Trophoblast cell (in vitro differentiated cells and primary cell): Measurements from ENCODE around the gene MAPK8IP2.

Source experiments
- DNase-seq, 2 donors: peaks; one replicate each; pipeline ENCODE4 v3.0.0-alpha.2; 2016
- H2AFZ ChIP-seq: 2 replicates; pipeline ENCODE4 v1.6.1; 2013; ENCODE audit warnings: low read length, moderate library complexity, mild to moderate bottlenecking; ENCODE audit not compliant: insufficient read depth, poor library complexity
- H2AK5ac ChIP-seq: 2 replicates; pipeline ENCODE4 v1.6.1; 2013; ENCODE audit warnings: mild to moderate bottlenecking, low read length
- H2BK120ac ChIP-seq: 2 replicates; pipeline ENCODE4 v1.6.1; 2013; ENCODE audit warnings: low read length, mild to moderate bottlenecking, moderate library complexity; ENCODE audit not compliant: insufficient read depth, poor library complexity
- H2BK12ac ChIP-seq: 2 replicates; pipeline ENCODE4 v1.6.1; 2013; ENCODE audit warnings: mild to moderate bottlenecking, low read length, moderate library complexity
- H2BK5ac ChIP-seq: 2 replicates; pipeline ENCODE4 v1.6.1; 2013; ENCODE audit warnings: low read length, low read depth, moderate library complexity, mild to moderate bottlenecking; ENCODE audit not compliant: poor library complexity
- H3K14ac ChIP-seq: 2 replicates; pipeline ENCODE4 v1.6.1; 2013; ENCODE audit warnings: mild to moderate bottlenecking, low read length
- H3K18ac ChIP-seq: 2 replicates; pipeline ENCODE4 v1.6.1; 2013; ENCODE audit warnings: mild to moderate bottlenecking, low read length
- H3K23ac ChIP-seq: 2 replicates; pipeline ENCODE4 v1.6.1; 2013; ENCODE audit warnings: low read length
- H3K27ac ChIP-seq: 2 replicates; pipeline ENCODE4 v1.5.1; 2013; ENCODE audit warnings: low read depth, mild to moderate bottlenecking, inconsistent platforms, low read length, moderate library complexity
- H3K27me3 ChIP-seq: 2 replicates; pipeline ENCODE4 v1.6.1; 2013; ENCODE audit warnings: inconsistent platforms, mild to moderate bottlenecking, low read length, moderate library complexity; ENCODE audit not compliant: insufficient read depth
- H3K36me3 ChIP-seq, 2 experiments: 1 replicate in 1 of 2; 2 replicates in 1 of 2; pipeline ENCODE4 v1.6.1; 2013; ENCODE audit warnings: low read length in 2 of 2, mild to moderate bottlenecking in 2 of 2, moderate library complexity in 1 of 2; ENCODE audit not compliant: insufficient read depth in 2 of 2, control insufficient read depth in 1 of 2
- H3K4ac ChIP-seq: 2 replicates; pipeline ENCODE4 v1.6.1; 2013; ENCODE audit warnings: low read depth, mild to moderate bottlenecking, low read length, moderate library complexity
- H3K4me1 ChIP-seq, 2 experiments: 1 replicate in 1 of 2; 2 replicates in 1 of 2; pipeline ENCODE4 v1.6.1; 2013; ENCODE audit warnings: low read length in 2 of 2, mild to moderate bottlenecking in 2 of 2, moderate library complexity in 1 of 2; ENCODE audit not compliant: insufficient read depth in 2 of 2, control insufficient read depth in 1 of 2
- H3K4me2 ChIP-seq: 2 replicates; pipeline ENCODE4 v1.6.1; 2013; ENCODE audit warnings: inconsistent platforms, mild to moderate bottlenecking, low read length, moderate library complexity
- H3K4me3 ChIP-seq: 2 replicates; pipeline ENCODE4 v1.5.1; 2013; ENCODE audit warnings: mild to moderate bottlenecking, low read depth, low read length, inconsistent platforms
- H3K79me1 ChIP-seq: one replicate; pipeline ENCODE4 v1.6.1; 2013; ENCODE audit warnings: low read length
- H3K79me2 ChIP-seq: 2 replicates; pipeline ENCODE4 v1.6.1; 2013; ENCODE audit warnings: low read length, mild to moderate bottlenecking; ENCODE audit not compliant: control insufficient read depth, insufficient read depth, poor library complexity
- H3K9ac ChIP-seq: 2 replicates; pipeline ENCODE4 v1.6.1; 2013; ENCODE audit warnings: mild to moderate bottlenecking, low read length
- H3K9me3 ChIP-seq: 2 replicates; pipeline ENCODE4 v1.6.1; 2013; ENCODE audit warnings: low read depth, mild to moderate bottlenecking, control low read depth, inconsistent platforms, low read length; ENCODE audit not compliant: insufficient read depth
- H4K12ac ChIP-seq: 2 replicates; pipeline ENCODE4 v1.6.1; 2013; ENCODE audit warnings: low read depth, mild to moderate bottlenecking, low read length, moderate library complexity
- H4K8ac ChIP-seq: 2 replicates; pipeline ENCODE4 v1.6.1; 2013; ENCODE audit warnings: low read depth, mild to moderate bottlenecking, low read length, moderate library complexity
- H4K91ac ChIP-seq: one replicate; pipeline ENCODE4 v1.6.1; 2013; ENCODE audit warnings: low read depth, mild to moderate bottlenecking, low read length, moderate library complexity
- WGBS: extraction: QIAGEN DNeasy Blood & Tissue Kit; methylation state at CpG from one replicate; pipeline ENCODE4 v1.1.7; 2013; ENCODE audit warnings: missing lambda C conversion rate; ENCODE audit not compliant: insufficient read length, insufficient coverage; ENCODE audit errors: extremely low coverage; 5-methylcytosine and 5-hydroxymethylcytosine counted together

Gene MAPK8IP2

GRCh38 chr22:50597097-50597496, 3.5 kb upstream of the MAPK8IP2 start:
- Histone ChIP-seq H3K14ac (no peak overlapping the region), H3K23ac (no peak overlapping the region)
- no CpG with 5 or more reads among the region's 5 CpGs for WGBS

GRCh38 chr22:50599816-50600455, 657 bp upstream of the MAPK8IP2 start:
- no CpG with 5 or more reads among the region's 52 CpGs for WGBS

More at GRCh38 chr22:50597097-50597496, 3.5 kb upstream of the MAPK8IP2 start:
- no peak overlapping the region for H3K4me3 ChIP-seq
- peaks cover 12% of the 10 kb centered on the region for H3K27me3 ChIP-seq
- no peak for DNase-seq
- H2AFZ ChIP-seq = no peak overlapping the region
- peaks cover 2% of the 10 kb centered on the region for H3K9me3 ChIP-seq
- no peak overlapping the region for H2BK5ac ChIP-seq
- no peak overlapping the region for H4K8ac ChIP-seq
- H2BK12ac ChIP-seq = no peak overlapping the region
- H3K79me2 ChIP-seq = no peaks in the 10 kb centered on the region
- peaks cover 3 to 4% of the 10 kb centered on the region in 2 experiments for H3K4me1 ChIP-seq
- H3K4ac ChIP-seq = no peak overlapping the region
- no peak overlapping the region for H3K4me2 ChIP-seq
- H3K9ac ChIP-seq = no peak overlapping the region
- no peak overlapping the region for H2BK120ac ChIP-seq
- H2AK5ac ChIP-seq = no peak overlapping the region
- H3K79me1 ChIP-seq = no peaks in the 10 kb centered on the region
- peaks cover 0 to 2% of the 10 kb centered on the region in 2 experiments for H3K36me3 ChIP-seq
- no peak overlapping the region for H4K12ac ChIP-seq
- no peak overlapping the region for H3K18ac ChIP-seq
- H3K27ac ChIP-seq = no peak overlapping the region
- H4K91ac ChIP-seq = no peak overlapping the region

DNA sequence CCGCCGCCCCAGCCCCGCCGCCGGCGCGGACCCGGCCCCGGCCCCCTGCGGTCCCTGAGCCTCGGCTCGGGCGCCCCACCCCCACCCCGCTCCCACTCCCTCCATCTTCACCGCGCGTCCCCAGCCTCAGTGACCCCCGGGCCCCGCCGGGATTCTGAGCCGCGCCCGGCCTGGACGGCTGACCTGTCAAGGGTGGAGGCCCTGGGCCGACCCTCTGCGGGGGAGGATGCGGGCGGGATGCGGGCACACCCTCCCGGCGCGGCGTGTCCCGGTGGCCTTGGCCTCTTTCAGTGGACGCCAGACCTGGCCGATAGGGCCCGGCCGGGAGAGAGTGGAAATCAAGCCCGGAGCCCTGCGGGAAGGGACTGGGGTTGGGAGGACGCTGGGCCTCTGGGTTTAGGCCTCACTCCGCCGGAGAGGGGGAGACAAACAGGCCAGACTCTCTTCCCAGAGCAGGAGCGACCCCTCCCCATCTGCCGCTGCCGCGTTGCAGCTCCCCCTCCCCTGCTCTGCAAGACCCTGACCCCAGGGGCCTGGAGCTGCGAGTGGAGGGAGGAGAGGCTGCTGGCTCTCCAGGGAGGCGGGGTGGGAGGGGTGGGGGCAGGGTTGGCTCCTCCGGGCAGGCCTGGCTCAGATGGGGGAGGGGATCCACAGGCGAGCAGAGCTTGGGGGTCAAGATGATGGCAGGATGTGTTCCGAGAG, 525 bp downstream of the MAPK8IP2 start:
- H3K36me3 ChIP-seq = peaks cover 0 to 2% of the 10 kb centered on the region in 2 experiments
- no peak overlapping the region for H4K12ac ChIP-seq
- H2BK120ac ChIP-seq = no peak overlapping the region
- no peak overlapping the region for H2AFZ ChIP-seq
- no CpG with 5 or more reads among the region's 52 CpGs for WGBS
- no peak overlapping the region for H3K23ac ChIP-seq
- H2AK5ac ChIP-seq = no peak overlapping the region
- H3K14ac ChIP-seq = no peak overlapping the region
- H3K4me1 ChIP-seq = peaks cover 3 to 4% of the 10 kb centered on the region in 2 experiments
- peaks cover 3% of the 10 kb centered on the region for H3K9me3 ChIP-seq
- DNase-seq = peak; percentile 83 to 90
- no peak overlapping the region for H3K4me3 ChIP-seq
- H3K27me3 ChIP-seq = peaks cover 19% of the 10 kb centered on the region
- peak overlapping the region; percentile 32 for H3K4me2 ChIP-seq
- no peak overlapping the region for H2BK5ac ChIP-seq
- no peak overlapping the region for H4K91ac ChIP-seq
- H3K79me1 ChIP-seq = no peaks in the 10 kb centered on the region
- no peak overlapping the region for H2BK12ac ChIP-seq
- no peak overlapping the region for H3K27ac ChIP-seq
- H3K18ac ChIP-seq = no peak overlapping the region
- H3K4ac ChIP-seq = no peak overlapping the region
- H3K9ac ChIP-seq = no peak overlapping the region
- H3K79me2 ChIP-seq = no peaks in the 10 kb centered on the region
- no peak overlapping the region for H4K8ac ChIP-seq

More at GRCh38 chr22:50599816-50600455, 657 bp upstream of the MAPK8IP2 start:
- no peak overlapping the region for H3K9ac ChIP-seq
- no peaks in the 10 kb centered on the region for H3K79me1 ChIP-seq
- no peak overlapping the region for H2AFZ ChIP-seq
- H4K12ac ChIP-seq = no peak overlapping the region
- no peak overlapping the region for H3K18ac ChIP-seq
- H3K27me3 ChIP-seq = peaks cover 19% of the 10 kb centered on the region
- peak overlapping the region; percentile 1 for H3K4me3 ChIP-seq
- DNase-seq = peak; percentile 31 to 56
- H2BK120ac ChIP-seq = no peak overlapping the region
- H2BK12ac ChIP-seq = no peak overlapping the region
- no peak overlapping the region for H3K27ac ChIP-seq
- H2AK5ac ChIP-seq = no peak overlapping the region
- H2BK5ac ChIP-seq = no peak overlapping the region
- H3K4me2 ChIP-seq = peak overlapping the region; percentile 74
- H3K79me2 ChIP-seq = no peaks in the 10 kb centered on the region
- H4K8ac ChIP-seq = no peak overlapping the region
- H4K91ac ChIP-seq = no peak overlapping the region
- no peak overlapping the region for H3K4ac ChIP-seq
- peaks cover 0 to 2% of the 10 kb centered on the region in 2 experiments for H3K36me3 ChIP-seq
- peaks cover 3 to 4% of the 10 kb centered on the region in 2 experiments for H3K4me1 ChIP-seq
- no peak overlapping the region for H3K14ac ChIP-seq
- no peak overlapping the region for H3K23ac ChIP-seq
- peaks cover 2% of the 10 kb centered on the region for H3K9me3 ChIP-seq

- H3K9me3 ChIP-seq = peaks cover 3% of the 10 kb centered on the region
- no peak overlapping the region for H3K4me3 ChIP-seq
- H3K4me1 ChIP-seq = peaks cover 3 to 4% of the 10 kb centered on the region in 2 experiments
- H3K9ac ChIP-seq = no peak overlapping the region
- H3K79me1 ChIP-seq = no peaks in the 10 kb centered on the region
- H3K79me2 ChIP-seq = no peaks in the 10 kb centered on the region
- H3K4me2 ChIP-seq = no peak overlapping the region
- H2AFZ ChIP-seq = no peak overlapping the region
- no peak overlapping the region for H2AK5ac ChIP-seq
- H4K12ac ChIP-seq = no peak overlapping the region
- peaks cover 0 to 2% of the 10 kb centered on the region in 2 experiments for H3K36me3 ChIP-seq
- no peak overlapping the region for H2BK5ac ChIP-seq
- no peak overlapping the region for H2BK12ac ChIP-seq
- H4K91ac ChIP-seq = no peak overlapping the region
- no peak overlapping the region for H3K14ac ChIP-seq
- H3K27me3 ChIP-seq = peaks cover 19% of the 10 kb centered on the region
- no peak overlapping the region for H3K18ac ChIP-seq
- WGBS = no CpG with 5 or more reads among the region's 12 CpGs
- DNase-seq = peak; percentile 31 to 50
- no peak overlapping the region for H3K23ac ChIP-seq
- H4K8ac ChIP-seq = no peak overlapping the region
- H2BK120ac ChIP-seq = no peak overlapping the region
- no peak overlapping the region for H3K4ac ChIP-seq
- no peak overlapping the region for H3K27ac ChIP-seq
These were observed 1.2 kb downstream of the MAPK8IP2 start for GRCh38 chr22:50601669-50602337.
